Stimulated activated CD4-positive, alpha-beta T cell treated with anti-CD3 and anti-CD28 coated beads, Interleukin-15, amount 100 ng/mL, for 1 hour (primary cell): Measurements from ENCODE around the gene NINL.

Experiments
- DNase-seq, 2 donors: peaks; one replicate each; pipeline ENCODE4 v3.0.0-alpha.2; 2020; ENCODE audit warnings: low read depth in 1 of 2, low spot score in 1 of 2

Gene NINL

GRCh38 chr20:25418776-25419175 is 166.6 kb downstream of the NINL start:
- no peak for DNase-seq

- DNase-seq: no peak
These were observed 176.4 kb downstream of the NINL start for GRCh38 chr20:25408890-25409289.

DNA sequence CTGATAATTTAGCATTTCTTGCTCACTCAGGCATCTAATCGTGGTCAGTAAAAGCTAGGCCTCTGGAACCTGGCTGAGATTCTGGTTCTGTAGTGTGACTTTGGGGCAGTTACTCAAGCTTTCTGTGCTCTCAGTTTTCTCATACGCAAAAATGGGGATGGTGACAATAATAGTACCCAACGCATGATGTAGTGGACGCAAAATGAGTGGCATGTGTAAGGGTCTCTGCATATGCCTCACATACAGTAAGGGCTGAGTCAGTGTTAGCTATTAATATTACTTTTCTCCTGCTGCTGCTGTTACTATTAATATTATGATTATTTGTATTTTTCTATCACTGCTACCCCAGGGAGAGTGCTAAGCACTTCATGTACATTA is 177.2 kb downstream of the NINL start:
- DNase-seq: no peak

DNA sequence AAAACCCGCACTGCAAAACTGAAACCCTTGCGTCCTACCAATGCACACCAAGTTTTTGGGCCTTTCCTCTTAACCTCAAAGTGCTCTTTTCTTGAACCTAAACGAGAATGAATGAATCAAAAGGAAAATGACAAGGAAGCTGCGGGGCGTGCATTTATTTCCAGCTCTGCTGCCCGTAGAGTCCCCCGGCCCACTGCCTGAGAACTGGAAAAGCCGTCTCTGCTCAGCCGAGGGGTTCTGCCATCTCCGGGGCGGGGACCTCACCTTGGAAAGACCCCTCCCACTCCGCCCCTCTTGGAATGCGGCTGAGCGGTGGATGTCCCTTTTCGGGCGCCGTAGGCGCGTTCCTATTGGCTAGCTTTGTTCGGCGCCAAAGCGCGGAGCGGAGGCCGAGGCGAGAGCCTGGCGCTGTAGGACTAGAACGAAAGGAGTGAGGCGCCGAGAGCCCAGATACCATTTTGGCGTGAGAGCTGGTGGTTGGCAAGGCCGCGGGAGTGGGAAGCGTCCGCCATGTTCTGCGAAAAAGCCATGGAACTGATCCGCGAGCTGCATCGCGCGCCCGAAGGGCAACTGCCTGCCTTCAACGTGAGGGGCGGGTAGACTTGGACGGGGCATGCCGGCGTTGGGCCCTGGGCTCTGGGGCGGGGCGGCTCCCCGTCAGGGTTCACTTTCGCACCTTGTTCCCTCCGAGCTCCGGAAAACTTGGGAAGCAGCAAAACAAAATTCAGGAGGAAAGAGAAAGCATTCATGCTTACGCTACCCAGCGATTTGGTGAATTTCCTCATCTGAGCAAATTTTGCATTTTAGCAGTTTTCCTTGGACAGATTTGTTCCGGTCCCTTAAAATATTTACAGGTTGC is 177.8 kb downstream of the NINL start, which contains the start of gene GINS1:
Gene GINS1 (plus strand): TSS at position 363 of the 859 bp plus-strand sequence. CDS start 148 bp downstream, at position 511.
- peak; percentile 37 to 76 for DNase-seq
